ENCODE data around the gene CASQ2. TPM values are rescaled to one million over a fixed set of nuclear protein-coding genes. Genes with fewer than 3 reads are reported as not detected.

CASQ2 gene
- total RNA-seq, 4 donors from 2014 or later: 5.9 to 11.2 (median 9.4) TPM

DNA sequence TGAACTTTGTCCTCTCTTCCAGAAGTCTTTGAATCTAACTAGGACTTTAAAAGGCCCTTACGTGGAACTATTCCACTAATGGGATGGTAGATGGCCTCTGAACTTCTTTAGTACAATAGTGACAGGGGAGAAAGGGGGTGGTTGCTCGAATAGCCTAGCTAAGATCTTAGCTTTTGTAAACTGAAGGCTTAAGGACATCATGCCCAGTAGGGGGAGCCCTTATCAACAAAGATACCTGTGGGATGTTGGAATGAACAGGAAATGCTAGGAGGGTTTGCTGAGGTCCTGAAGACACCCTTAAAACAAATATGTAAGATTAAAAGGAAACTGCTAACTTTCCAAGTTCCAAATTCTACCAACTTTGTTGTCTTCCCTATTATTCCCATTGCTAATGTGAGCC, 39.2 kb upstream of the CASQ2 start:
- intact Hi-C loops (cut with DNase I; ENCODE audit: low total_unique reads): no loop called here
- Histone ChIP-seq H3K27ac (no peak overlapping the region), H3K27me3 (no peaks in the 10 kb centered on the region), H3K4me1 (peaks cover 0 to 17% (median 8%) of the 10 kb centered on the region in 4 donors), H3K36me3 (no peaks in the 10 kb centered on the region), H3K4me3 (no peak overlapping the region), H3K9me3 (no peaks in the 10 kb centered on the region)
- 10% methylated on average over 2 of the region's 2 CpGs; no CpG with 5 or more reads in 1 of the 2 donors for WGBS, 2 donors (ENCODE audit: low coverage in 1 of 2)
- peak; percentile 47 for DNase-seq
- no peak for TF ChIP-seq POLR2AphosphoS5 (IDR thresholded peaks at IDR 0.05)
- TF ChIP-seq, protein P1, sequence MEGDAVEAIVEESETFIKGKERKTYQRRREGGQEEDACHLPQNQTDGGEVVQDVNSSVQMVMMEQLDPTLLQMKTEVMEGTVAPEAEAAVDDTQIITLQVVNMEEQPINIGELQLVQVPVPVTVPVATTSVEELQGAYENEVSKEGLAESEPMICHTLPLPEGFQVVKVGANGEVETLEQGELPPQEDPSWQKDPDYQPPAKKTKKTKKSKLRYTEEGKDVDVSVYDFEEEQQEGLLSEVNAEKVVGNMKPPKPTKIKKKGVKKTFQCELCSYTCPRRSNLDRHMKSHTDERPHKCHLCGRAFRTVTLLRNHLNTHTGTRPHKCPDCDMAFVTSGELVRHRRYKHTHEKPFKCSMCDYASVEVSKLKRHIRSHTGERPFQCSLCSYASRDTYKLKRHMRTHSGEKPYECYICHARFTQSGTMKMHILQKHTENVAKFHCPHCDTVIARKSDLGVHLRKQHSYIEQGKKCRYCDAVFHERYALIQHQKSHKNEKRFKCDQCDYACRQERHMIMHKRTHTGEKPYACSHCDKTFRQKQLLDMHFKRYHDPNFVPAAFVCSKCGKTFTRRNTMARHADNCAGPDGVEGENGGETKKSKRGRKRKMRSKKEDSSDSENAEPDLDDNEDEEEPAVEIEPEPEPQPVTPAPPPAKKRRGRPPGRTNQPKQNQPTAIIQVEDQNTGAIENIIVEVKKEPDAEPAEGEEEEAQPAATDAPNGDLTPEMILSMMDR (IDR thresholded peaks at IDR 0.05): peak; percentile 55 to 72 (median 67)
- in situ Hi-C loops (cut with MboI; ENCODE audit: low pct_ligation_motif_present in 1 of 4, low pct_unique_long_range_greater_than_20kb in 1 of 4, low sequenced_read_pairs in 3 of 4): loop anchor here (5.0 to 10.0 kb wide), 3 partner anchors 170 to 177 kb away; partner anchors contain the start of gene SLC22A15 (in 1 of the 4)

DNA sequence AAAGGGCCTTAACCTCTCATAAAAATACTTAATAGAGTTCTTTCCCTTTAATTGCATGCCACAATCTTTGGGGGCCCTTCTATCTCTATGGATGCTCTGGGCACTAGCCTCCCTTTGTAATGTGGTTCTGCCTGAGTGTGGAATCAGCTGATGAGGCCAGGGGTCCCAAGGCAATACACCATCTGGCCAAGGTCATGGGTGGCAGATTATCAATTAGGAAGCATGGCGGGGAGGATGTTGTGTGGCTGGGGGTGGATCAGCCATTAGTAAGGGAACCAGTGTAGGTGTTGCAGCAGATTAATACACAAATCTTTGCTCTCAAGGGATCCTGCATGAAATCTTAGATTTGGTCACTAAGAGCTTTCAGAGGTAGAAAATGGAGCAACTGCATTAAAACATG, 37.1 kb upstream of the CASQ2 start:
- in situ Hi-C loops (cut with MboI; ENCODE audit: low pct_ligation_motif_present in 1 of 4, low pct_unique_long_range_greater_than_20kb in 1 of 4, low sequenced_read_pairs in 3 of 4): loop anchor here (5.0 to 10.0 kb wide), 3 partner anchors 172 to 179 kb away; partner anchors contain the start of gene SLC22A15 (in 1 of the 4)
- H3K36me3 ChIP-seq: no peaks in the 10 kb centered on the region
- no peaks in the 10 kb centered on the region for H3K27me3 ChIP-seq
- H3K4me3 ChIP-seq: no peak overlapping the region
- no peaks in the 10 kb centered on the region for H3K9me3 ChIP-seq
- WGBS, 2 donors (ENCODE audit: low coverage in 1 of 2): 100% methylated on average over 1 of the region's 1 CpG
- intact Hi-C loops (cut with DNase I; ENCODE audit: low total_unique reads): no loop called here
- H3K27ac ChIP-seq: no peak overlapping the region
- no peak for DNase-seq
- no peak for TF ChIP-seq EP300 (IDR thresholded peaks at IDR 0.05; ENCODE audit: low read depth)
- TF ChIP-seq, protein P1 (IDR thresholded peaks at IDR 0.05): no peak
- no peak for TF ChIP-seq POLR2A (IDR thresholded peaks at IDR 0.05)
- no peak for TF ChIP-seq POLR2AphosphoS5 (IDR thresholded peaks at IDR 0.05)
- H3K4me1 ChIP-seq: peaks cover 0 to 10% (median 3%) of the 10 kb centered on the region in 4 donors

DNA sequence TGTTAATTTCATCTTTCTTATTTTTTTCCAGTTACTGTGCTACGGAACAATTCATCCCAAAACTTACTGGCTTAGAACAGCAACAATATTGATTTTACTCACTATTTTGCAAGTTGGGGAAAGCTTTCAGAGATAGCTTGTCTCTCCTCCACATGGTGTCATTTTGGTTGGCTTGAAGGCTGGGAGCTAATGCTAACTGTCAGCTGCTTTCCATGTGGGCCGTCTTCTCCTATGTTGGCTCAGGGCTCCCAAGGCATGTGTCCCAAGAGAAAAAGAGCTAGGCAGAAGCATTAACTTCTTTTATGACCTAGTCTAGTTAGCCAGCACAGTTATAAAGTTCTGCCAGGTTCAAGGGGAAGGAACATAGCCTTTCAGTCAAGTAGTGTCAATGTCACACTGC, 33.9 kb upstream of the CASQ2 start:
- intact Hi-C loops (cut with DNase I; ENCODE audit: low total_unique reads): no loop called here
- no peaks in the 10 kb centered on the region for H3K9me3 ChIP-seq
- H3K27me3 ChIP-seq: no peaks in the 10 kb centered on the region
- H3K4me3 ChIP-seq: no peak overlapping the region
- H3K4me1 ChIP-seq: no peaks in the 10 kb centered on the region
- DNase-seq: no peak
- H3K27ac ChIP-seq: no peak overlapping the region
- no peaks in the 10 kb centered on the region for H3K36me3 ChIP-seq
- in situ Hi-C loops (cut with MboI; ENCODE audit: low pct_ligation_motif_present in 1 of 4, low pct_unique_long_range_greater_than_20kb in 1 of 4, low sequenced_read_pairs in 3 of 4): loop anchor here in 2 of 4 donors (10.0 kb wide), 1 partner anchor 182 kb away; no protein-coding TSS in a partner anchor
- TF ChIP-seq EP300 (IDR thresholded peaks at IDR 0.05; ENCODE audit: low read depth): no peak
- TF ChIP-seq POLR2AphosphoS5 (IDR thresholded peaks at IDR 0.05): no peak
- TF ChIP-seq, protein P1 (IDR thresholded peaks at IDR 0.05): no peak
- no peak for TF ChIP-seq POLR2A (IDR thresholded peaks at IDR 0.05)
- 71 to 100% methylated on average over 1 to 2 of the region's 2 CpGs for WGBS, 2 donors (ENCODE audit: low coverage in 1 of 2)

DNA sequence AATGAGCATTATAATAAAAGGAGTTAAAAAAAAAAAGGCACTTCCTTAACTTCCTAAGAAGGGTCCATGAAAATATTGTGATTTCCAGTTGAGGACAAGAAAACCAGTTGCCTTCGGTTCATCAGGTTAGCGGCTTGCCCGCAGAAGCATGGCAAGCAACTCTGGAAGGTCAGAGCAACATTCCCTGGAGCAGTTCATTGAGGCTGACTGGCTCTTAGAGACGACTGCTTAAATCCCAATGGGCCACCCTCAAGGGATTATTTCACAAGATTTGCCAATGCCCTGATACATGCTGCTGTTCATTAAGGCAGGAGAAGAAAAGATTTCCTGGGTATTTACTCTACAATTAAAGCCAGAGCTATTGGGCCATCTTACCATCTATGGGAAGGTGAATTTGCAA, 29.0 kb upstream of the CASQ2 start:
- no peak overlapping the region for H3K27ac ChIP-seq
- no peaks in the 10 kb centered on the region for H3K36me3 ChIP-seq
- H3K4me3 ChIP-seq: no peak overlapping the region
- H3K27me3 ChIP-seq: peaks cover 11% of the 10 kb centered on the region
- no peaks in the 10 kb centered on the region for H3K4me1 ChIP-seq
- TF ChIP-seq, protein P1 (IDR thresholded peaks at IDR 0.05): no peak
- TF ChIP-seq POLR2AphosphoS5 (IDR thresholded peaks at IDR 0.05): no peak
- TF ChIP-seq EP300 (IDR thresholded peaks at IDR 0.05; ENCODE audit: low read depth): no peak
- TF ChIP-seq POLR2A (IDR thresholded peaks at IDR 0.05): no peak
- no peak for DNase-seq
- intact Hi-C loops (cut with DNase I; ENCODE audit: low total_unique reads): loop anchor here (10.0 kb wide), 1 partner anchor 187 kb away; no protein-coding TSS in a partner anchor
- in situ Hi-C loops (cut with MboI; ENCODE audit: low pct_ligation_motif_present in 1 of 4, low pct_unique_long_range_greater_than_20kb in 1 of 4, low sequenced_read_pairs in 3 of 4): no loop called here
- H3K9me3 ChIP-seq: no peaks in the 10 kb centered on the region
- 91 to 95% methylated on average over 4 of the region's 4 CpGs for WGBS, 2 donors (ENCODE audit: low coverage in 1 of 2)

Measured in transverse colon (tissue), 4 donors.